Fibroblast of skin of right quadriceps (primary cell): ENCODE results near the gene SETBP1.
"Not testable (repeated sequence)": the region's sequence is repeated elsewhere in the genome, so short reads cannot be mapped to it uniquely, and the experiment has no call there.

Source experiments
- DNase-seq: peaks from one replicate; pipeline ENCODE4 v3.0.0-alpha.2; 2013

Gene SETBP1

GRCh38 chr18:44796429-44797428 lies 116.0 kb downstream of the SETBP1 start:
- DNase-seq: no peak

DNA sequence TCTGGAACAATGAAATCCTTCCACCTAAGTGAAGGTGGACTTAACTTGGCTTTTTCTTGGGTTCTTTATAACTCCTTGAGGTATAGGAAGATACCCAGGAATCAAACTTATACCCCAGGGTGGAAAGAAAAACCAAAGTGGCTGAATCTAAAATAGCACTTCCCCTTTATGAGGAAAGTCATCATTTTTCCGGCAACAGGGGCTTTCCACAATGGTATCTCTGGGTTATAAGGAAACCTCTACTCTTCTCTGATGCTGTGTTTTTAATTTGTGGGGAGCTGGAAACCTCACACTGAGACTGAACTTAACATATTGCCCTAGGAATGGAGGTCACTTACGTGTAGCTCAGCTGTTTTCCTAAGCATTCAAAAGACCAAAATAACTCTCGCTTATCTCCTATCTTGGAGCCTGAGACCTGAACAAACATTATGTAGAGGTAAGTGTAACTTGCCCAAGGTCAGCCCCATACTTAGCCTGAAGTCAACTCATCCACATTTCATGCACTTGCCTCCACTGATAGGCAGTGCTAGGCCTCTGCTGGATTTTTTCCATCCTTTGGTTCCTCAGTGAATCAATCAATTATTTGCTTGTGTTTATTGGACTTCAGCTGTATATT lies 117.9 kb downstream of the SETBP1 start:
- no peak for DNase-seq

GRCh38 chr18:44799382-44799906 lies 118.8 kb downstream of the SETBP1 start:
- DNase-seq: no peak

GRCh38 chr18:44799907-44800421 lies 119.3 kb downstream of the SETBP1 start:
- peak; percentile 8 for DNase-seq

- DNase-seq: not testable (repeated sequence)
Observed at GRCh38 chr18:44800766-44801165, 120.1 kb downstream of the SETBP1 start.

DNA sequence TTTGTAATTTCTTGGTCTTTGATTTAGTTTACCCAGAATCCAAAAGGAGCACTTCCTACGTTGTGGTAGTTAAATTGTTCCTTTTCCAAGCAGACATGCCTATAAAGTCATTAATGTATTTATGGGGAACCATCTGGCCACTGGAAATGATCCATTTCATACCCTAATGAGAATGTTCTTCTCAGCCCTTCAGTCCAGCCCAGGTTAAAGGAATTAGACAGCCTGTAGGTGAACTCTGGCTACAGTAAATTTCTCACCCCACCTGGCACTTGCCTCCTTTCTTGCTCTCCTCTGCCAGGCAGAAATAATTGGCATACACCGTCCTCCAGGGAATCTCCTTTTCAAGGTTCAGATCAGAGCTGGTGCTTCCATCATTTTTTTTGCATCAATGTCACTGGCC lies 121.1 kb downstream of the SETBP1 start:
- DNase-seq: no peak

GRCh38 chr18:44802508-44802907 lies 121.8 kb downstream of the SETBP1 start:
- DNase-seq: peak; percentile 59

DNA sequence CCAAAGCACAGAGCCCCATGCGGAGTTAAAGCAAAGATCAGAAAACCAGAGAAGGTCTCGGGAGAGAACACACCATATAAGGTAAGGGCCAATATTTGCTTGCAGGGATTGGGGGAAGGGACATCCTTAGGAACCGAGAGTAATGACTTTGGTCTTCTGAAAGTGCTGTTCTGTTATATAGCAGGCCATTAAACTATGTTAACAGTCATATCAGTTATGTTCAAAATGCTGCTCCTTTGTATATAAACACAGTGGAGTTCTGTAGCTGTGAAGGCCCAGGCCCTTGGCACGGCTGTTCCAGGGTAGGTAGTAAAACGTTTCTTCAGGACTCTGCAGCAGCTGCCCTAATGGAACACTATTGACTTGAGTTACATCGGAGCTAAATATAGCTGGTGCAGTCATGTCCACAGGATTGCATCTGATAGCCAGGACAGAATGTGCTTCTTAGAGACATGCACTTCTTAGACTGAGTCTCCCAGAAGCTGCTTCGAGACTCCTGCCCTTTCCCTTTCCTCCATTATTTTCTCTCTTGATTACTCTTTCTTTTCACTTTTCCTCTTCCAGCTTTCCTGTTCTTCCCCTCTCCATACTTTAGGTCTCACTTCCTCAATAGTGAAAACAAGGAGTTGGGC lies 122.4 kb downstream of the SETBP1 start:
- peak; percentile 47 for DNase-seq

DNA sequence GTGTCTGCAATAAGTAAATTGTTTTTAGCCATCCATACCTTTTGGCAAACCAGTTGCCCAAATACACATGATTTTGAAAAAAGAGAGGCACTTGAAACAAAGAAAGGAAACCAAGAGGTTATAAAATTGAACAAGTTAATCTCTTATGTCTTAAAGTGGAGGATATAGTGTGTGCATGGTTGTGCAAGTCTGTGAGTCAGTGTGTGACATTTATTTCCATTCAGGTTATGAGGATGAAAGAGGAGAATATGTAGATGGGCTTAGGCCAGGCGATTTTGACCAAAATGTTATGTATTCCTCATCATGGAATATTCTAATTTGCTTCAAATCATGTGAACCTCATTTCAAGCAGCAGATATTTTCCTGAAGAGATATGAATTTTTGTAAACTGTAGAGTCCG lies 123.3 kb downstream of the SETBP1 start:
- no peak for DNase-seq

DNA sequence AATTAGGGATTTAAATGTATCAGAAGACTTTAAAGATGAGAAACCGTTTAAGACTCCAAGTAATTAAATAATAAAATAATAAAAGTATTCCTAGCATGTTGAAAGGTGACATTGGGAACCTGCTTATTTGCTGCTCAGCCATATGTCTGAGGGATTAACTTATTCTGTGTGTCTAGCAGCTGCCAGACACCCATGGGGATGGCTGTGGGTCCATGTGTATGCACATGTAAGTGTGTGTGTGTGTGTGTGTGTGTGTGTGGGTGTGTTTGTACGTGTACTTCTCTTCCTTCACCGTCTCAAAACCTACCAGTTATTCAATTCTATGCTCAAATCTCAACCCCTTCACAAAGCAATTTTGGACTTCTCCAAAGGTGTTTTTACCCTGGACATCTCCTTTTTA lies 124.5 kb downstream of the SETBP1 start:
- no peak for DNase-seq

DNA sequence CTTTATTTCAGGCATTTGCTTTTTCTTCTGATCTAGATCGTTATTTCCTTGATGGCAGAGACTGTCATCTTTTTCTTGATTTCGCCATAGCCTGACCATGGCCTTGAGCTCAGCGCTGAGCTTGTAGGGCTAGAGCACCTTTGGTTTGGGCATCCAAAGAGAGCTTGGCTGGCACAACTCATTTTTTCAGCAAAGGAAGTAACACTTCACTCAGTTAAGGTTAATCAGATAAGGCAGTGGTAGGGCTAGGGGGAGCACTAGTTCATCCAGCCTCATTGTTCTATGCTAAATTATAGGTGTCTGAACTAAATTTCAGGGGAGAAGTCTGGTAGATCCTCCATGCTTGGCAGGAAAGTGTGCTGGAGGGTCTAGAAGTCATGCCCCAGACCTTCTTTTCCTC lies 125.0 kb downstream of the SETBP1 start:
- no peak for DNase-seq

- DNase-seq: no peak
Observed at GRCh38 chr18:44807766-44808165, 127.1 kb downstream of the SETBP1 start.

- no peak for DNase-seq
Observed at GRCh38 chr18:44811572-44812125, 131.0 kb downstream of the SETBP1 start.

GRCh38 chr18:44812426-44812825 lies 131.7 kb downstream of the SETBP1 start:
- DNase-seq: no peak

- DNase-seq: no peak
Observed at GRCh38 chr18:44813586-44813985, 132.9 kb downstream of the SETBP1 start.

- no peak for DNase-seq
Observed at GRCh38 chr18:44815108-44815507, 134.4 kb downstream of the SETBP1 start.

DNA sequence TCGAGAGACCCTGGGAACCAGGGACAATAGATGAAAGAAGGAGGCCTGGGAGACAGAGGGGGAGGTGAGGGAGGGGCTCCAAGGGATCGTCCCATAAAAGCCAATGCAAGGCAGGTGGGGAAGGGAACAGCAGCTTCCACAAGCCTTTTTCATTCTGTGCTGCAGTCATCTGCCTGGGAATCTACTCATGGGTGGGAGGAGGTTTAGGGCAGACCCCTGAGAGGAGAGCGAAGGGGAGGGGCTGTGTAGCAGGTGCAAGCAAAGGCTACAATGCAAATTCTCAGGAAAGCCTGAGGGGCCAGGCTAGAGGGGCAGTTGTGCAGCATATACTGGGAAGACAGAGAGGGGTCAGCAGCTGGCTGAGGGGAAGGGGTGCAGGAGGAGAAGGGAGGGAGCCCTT lies 135.4 kb downstream of the SETBP1 start:
- DNase-seq: no peak

DNA sequence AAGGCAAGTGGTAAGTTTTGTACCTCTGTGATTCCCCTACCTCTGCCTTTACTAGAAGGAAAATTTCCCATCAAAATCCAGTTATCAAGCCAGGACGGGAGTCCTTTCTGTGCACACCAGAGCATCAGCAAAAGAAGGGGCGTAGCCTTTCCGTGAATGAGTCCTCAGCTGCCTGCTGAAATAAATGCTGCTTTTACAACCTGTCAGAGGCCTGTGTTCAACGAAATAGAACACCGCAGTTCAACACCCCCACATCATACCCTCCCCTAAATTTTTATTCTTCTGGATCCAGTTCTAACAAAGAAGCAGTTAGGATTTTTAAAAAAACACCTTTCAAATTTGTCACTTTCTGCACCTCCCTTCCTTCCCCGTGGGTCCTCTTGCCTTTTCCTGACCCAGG lies 135.8 kb downstream of the SETBP1 start:
- no peak for DNase-seq

DNA sequence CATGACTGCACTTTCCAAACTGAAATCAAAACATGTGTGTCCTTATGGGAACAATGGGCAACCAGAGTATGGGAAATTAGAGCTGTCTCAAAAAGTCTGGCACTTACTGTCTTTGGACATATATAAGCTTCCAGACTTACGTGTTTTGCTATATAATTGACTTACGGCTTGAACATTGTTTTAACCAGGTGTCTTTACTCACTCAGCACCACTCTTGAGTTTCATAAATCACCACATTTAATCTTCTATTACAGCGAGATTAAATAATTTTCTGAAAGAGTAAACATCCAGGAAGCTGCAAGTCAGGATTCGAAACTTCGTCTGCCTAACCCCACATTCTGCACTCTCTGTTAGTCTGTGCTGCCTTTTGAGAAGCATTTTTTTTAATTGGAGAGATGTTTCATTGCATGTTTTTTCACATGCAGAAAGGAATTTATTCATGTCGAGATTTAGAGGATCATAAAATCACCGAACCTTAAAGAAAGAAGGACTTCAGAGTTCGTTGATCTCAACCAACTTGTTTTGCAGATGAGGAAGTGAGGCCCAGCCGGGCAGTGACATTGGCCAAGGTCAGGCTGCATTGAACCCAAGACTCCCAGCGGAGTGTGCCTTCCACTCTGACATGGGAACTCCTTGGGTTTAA lies 137.3 kb downstream of the SETBP1 start:
- no peak for DNase-seq

DNA sequence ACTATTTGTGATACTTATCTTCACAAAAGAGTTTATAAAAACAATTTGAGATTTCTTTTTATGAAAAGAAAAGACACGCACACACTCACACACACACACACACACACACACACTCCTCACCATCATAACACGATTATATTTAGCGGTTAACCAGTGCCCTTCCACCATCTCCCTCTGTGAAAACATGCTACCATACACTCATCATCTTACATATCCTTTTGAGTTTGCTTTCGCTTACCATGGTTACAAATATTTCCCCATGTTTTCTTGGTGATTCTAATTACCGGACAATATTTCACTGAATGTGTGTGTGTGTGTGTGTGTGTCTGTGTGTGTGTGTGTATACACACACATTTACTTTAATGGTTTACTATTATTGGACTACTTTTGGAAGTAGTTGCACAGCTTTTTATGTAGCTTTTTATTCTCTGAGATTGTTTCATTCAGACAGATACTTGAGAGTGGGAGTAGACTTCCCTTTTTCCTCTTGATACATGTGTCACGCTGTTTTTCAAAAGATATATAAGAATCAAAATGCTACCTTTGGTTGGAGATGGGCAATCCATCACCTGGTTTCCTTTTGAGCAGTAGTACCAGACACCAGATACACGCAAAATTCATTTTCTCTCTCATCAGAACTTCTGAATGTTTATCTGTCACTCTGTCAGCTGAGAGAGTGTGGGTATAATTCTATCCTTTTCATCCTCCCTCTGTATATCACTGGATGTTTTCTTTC lies 138.1 kb downstream of the SETBP1 start:
- DNase-seq: no peak

GRCh38 chr18:44819944-44820510 lies 139.3 kb downstream of the SETBP1 start:
- no peak for DNase-seq
